HepG2 (cell line): ENCODE data around the gene ANAPC2. TPM values are rescaled to one million over a fixed set of nuclear protein-coding genes. Genes with fewer than 3 reads are reported as not detected.

Experiments used
- KLF9 ChIP-seq: IDR thresholded peaks from 2 replicates; pipeline ENCODE4 v1.6.1; 2016; ENCODE audit warnings: low read depth
- SMAD9 ChIP-seq: sonication (generic); formaldehyde crosslinking; IDR thresholded peaks from 2 replicates; pipeline ENCODE4 v1.5.1; 2020; ENCODE audit warnings: mild to moderate bottlenecking, missing genetic modification reagents
- SP1 ChIP-seq, 2 experiments: fragments of 450-650 bp in 1 of 2; sonication (generic) in 1 of 2; formaldehyde crosslinking in 1 of 2; IDR thresholded peaks; 2 replicates each; pipeline versions ENCODE4 v1.4.0 to v1.6.1; 2016 to 2020; ENCODE audit warnings: missing genetic modification reagents in 1 of 2
- TMF1 ChIP-seq: sonication (generic); formaldehyde crosslinking; IDR thresholded peaks from 2 replicates; pipeline ENCODE4 v1.8.1; 2022; ENCODE audit warnings: low read depth, missing genetic modification reagents
- ZNF143 ChIP-seq: sonication (generic); formaldehyde crosslinking; IDR thresholded peaks from 2 replicates; pipeline ENCODE4 v1.4.0; 2020; ENCODE audit warnings: missing genetic modification reagents
- ZNF329 ChIP-seq: sonication (generic); formaldehyde crosslinking; IDR thresholded peaks from 2 replicates; pipeline ENCODE4 v1.9.0; 2021; ENCODE audit warnings: low read depth, mild to moderate bottlenecking, missing genetic modification reagents
- ZNF335 ChIP-seq: sonication (generic); formaldehyde crosslinking; IDR thresholded peaks from 2 replicates; pipeline ENCODE4 v1.4.0; 2020; ENCODE audit warnings: missing genetic modification reagents
- ZNF567 ChIP-seq: sonication (generic); formaldehyde crosslinking; IDR thresholded peaks from 2 replicates; pipeline ENCODE4 v1.8.1; 2023; ENCODE audit warnings: mild to moderate bottlenecking, missing genetic modification reagents, borderline replicate concordance
- polyA plus RNA-seq, 8 experiments: library from polyadenylated mRNA; depleted of rRNA in 3 of 8; stranded (reverse) in 7 of 8; unstranded in 1 of 8; fragments of >200 nt; fragmentation: Illumina TruSeq in 4 of 8; extraction: Trizol in 4 of 8; gene quantifications; 2 replicates each; pipeline versions ENCODE4 v1.2.1 to v1.2.3, GENCODE V29; 2011 to 2016; ENCODE audit warnings: low read depth in 4 of 8, missing spikeins in 1 of 8, mixed read lengths in 1 of 8; ENCODE audit not compliant: insufficient read depth in 1 of 8
- total RNA-seq, 5 experiments: library from RNA; depleted of rRNA; stranded (reverse); fragments of >200 nt; fragmentation: Illumina TruSeq; extraction: Trizol; gene quantifications; 2 replicates each; pipeline ENCODE4 v1.2.3, GENCODE V29; 2016; ENCODE audit warnings: low read depth in 1 of 5
- TF ChIP-seq, protein P1 (sequence below): sonication (generic); formaldehyde crosslinking; IDR thresholded peaks from 2 replicates; pipeline ENCODE4 v1.5.0; 2020; ENCODE audit warnings: mild to moderate bottlenecking, missing genetic modification reagents, borderline replicate concordance
- TF ChIP-seq, protein P2 (sequence below): sonication (generic); IDR thresholded peaks from 2 replicates; pipeline ENCODE4 v1.6.1; 2016; ENCODE audit warnings: low read depth, borderline replicate concordance
- TF ChIP-seq, protein P3 (sequence below): sonication (generic); formaldehyde crosslinking; IDR thresholded peaks from 2 replicates; pipeline ENCODE4 v1.4.0; 2020; ENCODE audit warnings: missing genetic modification reagents
- TF ChIP-seq, protein P4 (sequence below): IDR thresholded peaks from 2 replicates; pipeline ENCODE4 v1.6.1; 2016

Gene ANAPC2
- total and polyA plus RNA-seq, 2 of the 13 experiments (the other 11 are each of a cell fraction or from before 2014, with no cell fraction given), result 12.3 to 15.4 TPM

DNA sequence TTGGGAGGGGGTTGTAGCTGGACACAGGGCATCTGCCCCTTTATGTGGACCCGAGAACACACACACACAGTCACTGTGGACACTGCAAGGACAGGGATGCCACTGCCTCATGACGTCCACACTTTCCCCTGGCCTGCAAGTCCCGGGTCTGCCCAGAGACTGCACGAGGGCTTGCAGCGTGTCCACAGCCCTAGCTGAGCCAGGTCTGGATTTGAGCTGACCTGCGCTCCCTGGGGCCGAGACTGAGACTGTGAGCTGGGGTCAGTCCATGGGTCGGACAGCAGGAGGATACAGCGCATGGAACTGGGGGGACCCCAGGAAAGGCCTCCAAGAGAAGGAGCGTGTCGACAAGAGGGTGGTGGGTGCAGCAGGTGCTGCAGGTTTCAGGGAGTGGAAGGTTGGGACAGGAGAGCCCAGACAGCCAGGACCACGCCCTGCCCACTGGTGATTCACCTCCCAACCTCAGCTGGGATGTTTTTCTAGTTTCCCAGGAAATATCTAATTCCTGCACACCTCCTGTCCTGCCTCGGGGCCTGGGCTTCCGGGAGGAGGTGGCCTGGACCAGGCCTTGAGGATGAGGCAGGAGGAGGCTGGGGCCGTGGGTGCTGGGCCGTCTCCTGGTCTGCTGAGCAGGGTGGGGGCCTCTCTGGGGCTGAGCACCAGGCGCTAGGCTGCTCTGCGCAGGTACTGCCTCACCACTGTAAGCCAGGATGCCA is 38.1 kb upstream of the ANAPC2 start (continued):
- TF ChIP-seq, protein P1, sequence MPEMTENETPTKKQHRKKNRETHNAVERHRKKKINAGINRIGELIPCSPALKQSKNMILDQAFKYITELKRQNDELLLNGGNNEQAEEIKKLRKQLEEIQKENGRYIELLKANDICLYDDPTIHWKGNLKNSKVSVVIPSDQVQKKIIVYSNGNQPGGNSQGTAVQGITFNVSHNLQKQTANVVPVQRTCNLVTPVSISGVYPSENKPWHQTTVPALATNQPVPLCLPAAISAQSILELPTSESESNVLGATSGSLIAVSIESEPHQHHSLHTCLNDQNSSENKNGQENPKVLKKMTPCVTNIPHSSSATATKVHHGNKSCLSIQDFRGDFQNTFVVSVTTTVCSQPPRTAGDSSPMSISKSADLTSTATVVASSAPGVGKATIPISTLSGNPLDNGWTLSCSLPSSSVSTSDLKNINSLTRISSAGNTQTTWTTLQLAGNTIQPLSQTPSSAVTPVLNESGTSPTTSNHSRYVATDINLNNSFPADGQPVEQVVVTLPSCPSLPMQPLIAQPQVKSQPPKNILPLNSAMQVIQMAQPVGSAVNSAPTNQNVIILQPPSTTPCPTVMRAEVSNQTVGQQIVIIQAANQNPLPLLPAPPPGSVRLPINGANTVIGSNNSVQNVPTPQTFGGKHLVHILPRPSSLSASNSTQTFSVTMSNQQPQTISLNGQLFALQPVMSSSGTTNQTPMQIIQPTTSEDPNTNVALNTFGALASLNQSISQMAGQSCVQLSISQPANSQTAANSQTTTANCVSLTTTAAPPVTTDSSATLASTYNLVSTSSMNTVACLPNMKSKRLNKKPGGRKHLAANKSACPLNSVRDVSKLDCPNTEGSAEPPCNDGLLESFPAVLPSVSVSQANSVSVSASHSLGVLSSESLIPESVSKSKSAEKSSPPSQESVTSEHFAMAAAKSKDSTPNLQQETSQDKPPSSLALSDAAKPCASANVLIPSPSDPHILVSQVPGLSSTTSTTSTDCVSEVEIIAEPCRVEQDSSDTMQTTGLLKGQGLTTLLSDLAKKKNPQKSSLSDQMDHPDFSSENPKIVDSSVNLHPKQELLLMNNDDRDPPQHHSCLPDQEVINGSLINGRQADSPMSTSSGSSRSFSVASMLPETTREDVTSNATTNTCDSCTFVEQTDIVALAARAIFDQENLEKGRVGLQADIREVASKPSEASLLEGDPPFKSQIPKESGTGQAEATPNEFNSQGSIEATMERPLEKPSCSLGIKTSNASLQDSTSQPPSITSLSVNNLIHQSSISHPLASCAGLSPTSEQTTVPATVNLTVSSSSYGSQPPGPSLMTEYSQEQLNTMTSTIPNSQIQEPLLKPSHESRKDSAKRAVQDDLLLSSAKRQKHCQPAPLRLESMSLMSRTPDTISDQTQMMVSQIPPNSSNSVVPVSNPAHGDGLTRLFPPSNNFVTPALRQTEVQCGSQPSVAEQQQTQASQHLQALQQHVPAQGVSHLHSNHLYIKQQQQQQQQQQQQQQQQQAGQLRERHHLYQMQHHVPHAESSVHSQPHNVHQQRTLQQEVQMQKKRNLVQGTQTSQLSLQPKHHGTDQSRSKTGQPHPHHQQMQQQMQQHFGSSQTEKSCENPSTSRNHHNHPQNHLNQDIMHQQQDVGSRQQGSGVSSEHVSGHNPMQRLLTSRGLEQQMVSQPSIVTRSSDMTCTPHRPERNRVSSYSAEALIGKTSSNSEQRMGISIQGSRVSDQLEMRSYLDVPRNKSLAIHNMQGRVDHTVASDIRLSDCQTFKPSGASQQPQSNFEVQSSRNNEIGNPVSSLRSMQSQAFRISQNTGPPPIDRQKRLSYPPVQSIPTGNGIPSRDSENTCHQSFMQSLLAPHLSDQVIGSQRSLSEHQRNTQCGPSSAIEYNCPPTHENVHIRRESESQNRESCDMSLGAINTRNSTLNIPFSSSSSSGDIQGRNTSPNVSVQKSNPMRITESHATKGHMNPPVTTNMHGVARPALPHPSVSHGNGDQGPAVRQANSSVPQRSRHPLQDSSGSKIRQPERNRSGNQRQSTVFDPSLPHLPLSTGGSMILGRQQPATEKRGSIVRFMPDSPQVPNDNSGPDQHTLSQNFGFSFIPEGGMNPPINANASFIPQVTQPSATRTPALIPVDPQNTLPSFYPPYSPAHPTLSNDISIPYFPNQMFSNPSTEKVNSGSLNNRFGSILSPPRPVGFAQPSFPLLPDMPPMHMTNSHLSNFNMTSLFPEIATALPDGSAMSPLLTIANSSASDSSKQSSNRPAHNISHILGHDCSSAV, result no peak
- no peak for TF ChIP-seq ZNF143 (CRISPR knock-in tag)
- TF ChIP-seq ZNF567 (CRISPR knock-in tag), result no peak
- no peak for TF ChIP-seq SMAD9
- no peak for TF ChIP-seq SP1 (IDR thresholded peaks at IDR 0.05)
- TF ChIP-seq SP1 (CRISPR knock-in tag; IDR thresholded peaks at IDR 0.05), result no peak
- TF ChIP-seq TMF1, result 0 out of 2 replicates have a peak, but pooled peaks have one; percentile 12
- TF ChIP-seq, protein P2, sequence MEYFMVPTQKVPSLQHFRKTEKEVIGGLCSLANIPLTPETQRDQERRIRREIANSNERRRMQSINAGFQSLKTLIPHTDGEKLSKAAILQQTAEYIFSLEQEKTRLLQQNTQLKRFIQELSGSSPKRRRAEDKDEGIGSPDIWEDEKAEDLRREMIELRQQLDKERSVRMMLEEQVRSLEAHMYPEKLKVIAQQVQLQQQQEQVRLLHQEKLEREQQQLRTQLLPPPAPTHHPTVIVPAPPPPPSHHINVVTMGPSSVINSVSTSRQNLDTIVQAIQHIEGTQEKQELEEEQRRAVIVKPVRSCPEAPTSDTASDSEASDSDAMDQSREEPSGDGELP, result no peak
- TF ChIP-seq ZNF329 (CRISPR knock-in tag), result no peak
- TF ChIP-seq ZNF335 (CRISPR knock-in tag), result no peak
- no peak for TF ChIP-seq KLF9 (CRISPR knock-in tag)
- TF ChIP-seq, protein P3, sequence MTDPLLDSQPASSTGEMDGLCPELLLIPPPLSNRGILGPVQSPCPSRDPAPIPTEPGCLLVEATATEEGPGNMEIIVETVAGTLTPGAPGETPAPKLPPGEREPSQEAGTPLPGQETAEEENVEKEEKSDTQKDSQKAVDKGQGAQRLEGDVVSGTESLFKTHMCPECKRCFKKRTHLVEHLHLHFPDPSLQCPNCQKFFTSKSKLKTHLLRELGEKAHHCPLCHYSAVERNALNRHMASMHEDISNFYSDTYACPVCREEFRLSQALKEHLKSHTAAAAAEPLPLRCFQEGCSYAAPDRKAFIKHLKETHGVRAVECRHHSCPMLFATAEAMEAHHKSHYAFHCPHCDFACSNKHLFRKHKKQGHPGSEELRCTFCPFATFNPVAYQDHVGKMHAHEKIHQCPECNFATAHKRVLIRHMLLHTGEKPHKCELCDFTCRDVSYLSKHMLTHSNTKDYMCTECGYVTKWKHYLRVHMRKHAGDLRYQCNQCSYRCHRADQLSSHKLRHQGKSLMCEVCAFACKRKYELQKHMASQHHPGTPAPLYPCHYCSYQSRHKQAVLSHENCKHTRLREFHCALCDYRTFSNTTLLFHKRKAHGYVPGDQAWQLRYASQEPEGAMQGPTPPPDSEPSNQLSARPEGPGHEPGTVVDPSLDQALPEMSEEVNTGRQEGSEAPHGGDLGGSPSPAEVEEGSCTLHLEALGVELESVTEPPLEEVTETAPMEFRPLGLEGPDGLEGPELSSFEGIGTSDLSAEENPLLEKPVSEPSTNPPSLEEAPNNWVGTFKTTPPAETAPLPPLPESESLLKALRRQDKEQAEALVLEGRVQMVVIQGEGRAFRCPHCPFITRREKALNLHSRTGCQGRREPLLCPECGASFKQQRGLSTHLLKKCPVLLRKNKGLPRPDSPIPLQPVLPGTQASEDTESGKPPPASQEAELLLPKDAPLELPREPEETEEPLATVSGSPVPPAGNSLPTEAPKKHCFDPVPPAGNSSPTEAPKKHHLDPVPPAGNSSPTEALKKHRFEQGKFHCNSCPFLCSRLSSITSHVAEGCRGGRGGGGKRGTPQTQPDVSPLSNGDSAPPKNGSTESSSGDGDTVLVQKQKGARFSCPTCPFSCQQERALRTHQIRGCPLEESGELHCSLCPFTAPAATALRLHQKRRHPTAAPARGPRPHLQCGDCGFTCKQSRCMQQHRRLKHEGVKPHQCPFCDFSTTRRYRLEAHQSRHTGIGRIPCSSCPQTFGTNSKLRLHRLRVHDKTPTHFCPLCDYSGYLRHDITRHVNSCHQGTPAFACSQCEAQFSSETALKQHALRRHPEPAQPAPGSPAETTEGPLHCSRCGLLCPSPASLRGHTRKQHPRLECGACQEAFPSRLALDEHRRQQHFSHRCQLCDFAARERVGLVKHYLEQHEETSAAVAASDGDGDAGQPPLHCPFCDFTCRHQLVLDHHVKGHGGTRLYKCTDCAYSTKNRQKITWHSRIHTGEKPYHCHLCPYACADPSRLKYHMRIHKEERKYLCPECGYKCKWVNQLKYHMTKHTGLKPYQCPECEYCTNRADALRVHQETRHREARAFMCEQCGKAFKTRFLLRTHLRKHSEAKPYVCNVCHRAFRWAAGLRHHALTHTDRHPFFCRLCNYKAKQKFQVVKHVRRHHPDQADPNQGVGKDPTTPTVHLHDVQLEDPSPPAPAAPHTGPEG (CRISPR knock-in tag), result no peak
- TF ChIP-seq, protein P4, sequence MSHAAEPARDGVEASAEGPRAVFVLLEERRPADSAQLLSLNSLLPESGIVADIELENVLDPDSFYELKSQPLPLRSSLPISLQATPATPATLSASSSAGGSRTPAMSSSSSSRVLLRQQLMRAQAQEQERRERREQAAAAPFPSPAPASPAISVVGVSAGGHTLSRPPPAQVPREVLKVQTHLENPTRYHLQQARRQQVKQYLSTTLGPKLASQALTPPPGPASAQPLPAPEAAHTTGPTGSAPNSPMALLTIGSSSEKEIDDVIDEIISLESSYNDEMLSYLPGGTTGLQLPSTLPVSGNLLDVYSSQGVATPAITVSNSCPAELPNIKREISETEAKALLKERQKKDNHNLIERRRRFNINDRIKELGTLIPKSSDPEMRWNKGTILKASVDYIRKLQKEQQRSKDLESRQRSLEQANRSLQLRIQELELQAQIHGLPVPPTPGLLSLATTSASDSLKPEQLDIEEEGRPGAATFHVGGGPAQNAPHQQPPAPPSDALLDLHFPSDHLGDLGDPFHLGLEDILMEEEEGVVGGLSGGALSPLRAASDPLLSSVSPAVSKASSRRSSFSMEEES (CRISPR knock-in tag), result no peak
